H9 (cell line): ENCODE results near the gene HCCS. TPM values are rescaled to one million over a fixed set of nuclear protein-coding genes. Genes with fewer than 3 reads are reported as not detected.
A peak's percentile ranks its signal among the peaks of the same experiment; 100 is the strongest.

Experiments
- DNase-seq: peaks from one replicate; pipeline ENCODE4 v3.0.0-alpha.2; 2017
- H2AFZ ChIP-seq: one replicate; pipeline ENCODE4 v1.6.1; 2013; ENCODE audit warnings: mild to moderate bottlenecking, low read length, control low read depth, moderate library complexity
- H2AK5ac ChIP-seq: 2 replicates; pipeline ENCODE4 v1.6.1; 2013; ENCODE audit warnings: low read length, control low read depth, mixed read lengths; ENCODE audit not compliant: insufficient read length
- H2BK120ac ChIP-seq: one replicate; pipeline ENCODE4 v1.6.1; 2013; ENCODE audit warnings: low read depth, mild to moderate bottlenecking, low read length, control low read depth, inconsistent platforms; ENCODE audit not compliant: poor library complexity, severe bottlenecking
- H2BK12ac ChIP-seq: 2 replicates; pipeline ENCODE4 v1.6.1; 2013; ENCODE audit warnings: low read length, control low read depth, mixed read lengths, low read depth; ENCODE audit not compliant: insufficient read length
- H2BK15ac ChIP-seq: 2 replicates; pipeline ENCODE4 v1.6.1; 2013; ENCODE audit warnings: low read depth, low read length, control low read depth
- H2BK20ac ChIP-seq: one replicate; pipeline ENCODE4 v1.6.1; 2013; ENCODE audit warnings: low read depth, mild to moderate bottlenecking, low read length, control low read depth, inconsistent platforms; ENCODE audit not compliant: poor library complexity, severe bottlenecking
- H2BK5ac ChIP-seq: 2 replicates; pipeline ENCODE4 v1.6.1; 2013; ENCODE audit warnings: low read length, control low read depth, mixed read lengths; ENCODE audit not compliant: insufficient read length
- H3K14ac ChIP-seq: 2 replicates; pipeline ENCODE4 v1.6.1; 2013; ENCODE audit warnings: low read length, control low read depth; ENCODE audit not compliant: insufficient read depth
- H3K18ac ChIP-seq: 2 replicates; pipeline ENCODE4 v1.6.1; 2013; ENCODE audit warnings: low read depth, mild to moderate bottlenecking, mixed read lengths, low read length, control low read depth; ENCODE audit not compliant: insufficient read length
- H3K23ac ChIP-seq: 2 replicates; pipeline ENCODE4 v1.6.1; 2013; ENCODE audit warnings: low read length, control low read depth, mixed read lengths, low read depth; ENCODE audit not compliant: insufficient read length
- H3K23me2 ChIP-seq: 2 replicates; pipeline ENCODE4 v1.6.1; 2013; ENCODE audit warnings: low read depth, mild to moderate bottlenecking, mixed read lengths, low read length, control low read depth; ENCODE audit not compliant: insufficient read length, poor library complexity, severe bottlenecking
- H3K27ac ChIP-seq: 2 replicates; pipeline ENCODE4 v1.5.1; 2013; ENCODE audit warnings: low read length, control low read depth, mixed read lengths, low read depth; ENCODE audit not compliant: insufficient read length
- H3K27me3 ChIP-seq: 2 replicates; pipeline ENCODE4 v1.6.1; 2013; ENCODE audit warnings: low read length, control low read depth, inconsistent platforms; ENCODE audit not compliant: insufficient read depth
- H3K4ac ChIP-seq: 2 replicates; pipeline ENCODE4 v1.6.1; 2013; ENCODE audit warnings: low read depth, mild to moderate bottlenecking, control low read depth, inconsistent platforms, low read length, moderate library complexity
- H3K4me1 ChIP-seq: 2 replicates; pipeline ENCODE4 v1.6.1; 2013; ENCODE audit warnings: low read length, control low read depth, inconsistent platforms; ENCODE audit not compliant: insufficient read depth
- H3K4me2 ChIP-seq: 2 replicates; pipeline ENCODE4 v1.6.1; 2013; ENCODE audit warnings: low read length, control low read depth, mixed read lengths; ENCODE audit not compliant: insufficient read length, insufficient read depth
- H3K56ac ChIP-seq: 2 replicates; pipeline ENCODE4 v1.6.1; 2013; ENCODE audit warnings: low read depth, mild to moderate bottlenecking, mixed read lengths, low read length, control low read depth; ENCODE audit not compliant: insufficient read length
- H3K79me1 ChIP-seq: 2 replicates; pipeline ENCODE4 v1.6.1; 2013; ENCODE audit warnings: low read depth, mild to moderate bottlenecking, moderate library complexity, low read length, control low read depth, inconsistent platforms; ENCODE audit not compliant: insufficient read depth, poor library complexity, severe bottlenecking
- H3K79me2 ChIP-seq: 2 replicates; pipeline ENCODE4 v1.6.1; 2013; ENCODE audit warnings: low read length, control low read depth, inconsistent platforms; ENCODE audit not compliant: insufficient read depth
- H3K9ac ChIP-seq: 2 replicates; pipeline ENCODE4 v1.6.1; 2013; ENCODE audit warnings: low read length, control low read depth, mixed read lengths; ENCODE audit not compliant: insufficient read length; ENCODE audit errors: extremely low read depth
- H3K9me3 ChIP-seq: one replicate; pipeline ENCODE4 v1.6.1; 2013; ENCODE audit warnings: low read depth, low read length, inconsistent platforms; ENCODE audit not compliant: control insufficient read depth
- H3T11ph ChIP-seq: one replicate; pipeline ENCODE4 v1.6.1; 2013; ENCODE audit warnings: mild to moderate bottlenecking, low read length, control low read depth, inconsistent platforms
- H4K20me1 ChIP-seq: one replicate; pipeline ENCODE4 v1.6.1; 2013; ENCODE audit not compliant: control insufficient read depth, insufficient read length, insufficient read depth
- H4K5ac ChIP-seq: 2 replicates; pipeline ENCODE4 v1.6.1; 2013; ENCODE audit warnings: low read depth, mild to moderate bottlenecking, mixed read lengths, low read length, control low read depth; ENCODE audit not compliant: insufficient read length
- H4K8ac ChIP-seq: replicated peaks from 2 replicates; pipeline ENCODE4 v1.6.1; 2013; ENCODE audit warnings: low read length, control low read depth, mixed read lengths, low read depth; ENCODE audit not compliant: insufficient read length
- H4K91ac ChIP-seq: 2 replicates; pipeline ENCODE4 v1.6.1; 2013; ENCODE audit warnings: low read depth, mild to moderate bottlenecking, moderate library complexity, mixed read lengths, low read length, control low read depth; ENCODE audit not compliant: insufficient read length
- H3K27ac Mint-ChIP-seq, 3 experiments: 2 replicates in 2 of 3; 3 replicates in 1 of 3; pipeline ENCODE4 v1.8.0; 2020 to 2021; ENCODE audit warnings: mixed read lengths in 3 of 3, mild to moderate bottlenecking in 1 of 3, moderate library complexity in 1 of 3
- H3K27me3 Mint-ChIP-seq: 2 replicates; pipeline ENCODE4 v1.8.0; 2021; ENCODE audit warnings: low read depth, mild to moderate bottlenecking, moderate library complexity, mixed read lengths
- H3K36me3 Mint-ChIP-seq, 3 experiments: 2 replicates in 2 of 3; 3 replicates in 1 of 3; pipeline ENCODE4 v1.8.0; 2020 to 2021; ENCODE audit warnings: low read depth in 3 of 3, mixed read lengths in 3 of 3; ENCODE audit not compliant: insufficient read depth in 1 of 3
- H3K4me1 Mint-ChIP-seq, 2 experiments: 2 replicates each; pipeline ENCODE4 v1.8.0; 2020; ENCODE audit warnings: mixed read lengths in 2 of 2
- H3K4me3 Mint-ChIP-seq, 2 experiments: 2 replicates in 1 of 2; 3 replicates in 1 of 2; pipeline ENCODE4 v1.8.0; 2020 to 2021; ENCODE audit warnings: mild to moderate bottlenecking in 2 of 2, mixed read lengths in 2 of 2, moderate library complexity in 1 of 2
- H3K9me3 Mint-ChIP-seq, 2 experiments: 2 replicates in 1 of 2; 3 replicates in 1 of 2; pipeline ENCODE4 v1.8.0; 2020; ENCODE audit warnings: mild to moderate bottlenecking in 2 of 2, mixed read lengths in 2 of 2, moderate library complexity in 1 of 2
- WGBS: extraction: QIAGEN DNeasy Blood & Tissue Kit; methylation state at CpG from one replicate; pipeline ENCODE4 v1.1.7; 2013; ENCODE audit warnings: missing lambda C conversion rate, low lambda C conversion rate, mixed read lengths; ENCODE audit not compliant: insufficient read length; ENCODE audit errors: extremely low coverage; 5-methylcytosine and 5-hydroxymethylcytosine counted together
- total RNA-seq: library from RNA; stranded (reverse); gene quantifications from 2 replicates; pipeline ENCODE4 v1.2.1, GENCODE V29; 2021
- TF ChIP-seq, protein P1 (sequence below): fragments of 200-600 bp; sonication (generic); conservative IDR thresholded peaks from 3 replicates; pipeline ENCODE4 v1.8.0; 2021; ENCODE audit warnings: antibody characterized with exemption, mild to moderate bottlenecking

Gene HCCS
- total RNA-seq, 1 experiment from 2014 or later = 39.2 TPM

DNA sequence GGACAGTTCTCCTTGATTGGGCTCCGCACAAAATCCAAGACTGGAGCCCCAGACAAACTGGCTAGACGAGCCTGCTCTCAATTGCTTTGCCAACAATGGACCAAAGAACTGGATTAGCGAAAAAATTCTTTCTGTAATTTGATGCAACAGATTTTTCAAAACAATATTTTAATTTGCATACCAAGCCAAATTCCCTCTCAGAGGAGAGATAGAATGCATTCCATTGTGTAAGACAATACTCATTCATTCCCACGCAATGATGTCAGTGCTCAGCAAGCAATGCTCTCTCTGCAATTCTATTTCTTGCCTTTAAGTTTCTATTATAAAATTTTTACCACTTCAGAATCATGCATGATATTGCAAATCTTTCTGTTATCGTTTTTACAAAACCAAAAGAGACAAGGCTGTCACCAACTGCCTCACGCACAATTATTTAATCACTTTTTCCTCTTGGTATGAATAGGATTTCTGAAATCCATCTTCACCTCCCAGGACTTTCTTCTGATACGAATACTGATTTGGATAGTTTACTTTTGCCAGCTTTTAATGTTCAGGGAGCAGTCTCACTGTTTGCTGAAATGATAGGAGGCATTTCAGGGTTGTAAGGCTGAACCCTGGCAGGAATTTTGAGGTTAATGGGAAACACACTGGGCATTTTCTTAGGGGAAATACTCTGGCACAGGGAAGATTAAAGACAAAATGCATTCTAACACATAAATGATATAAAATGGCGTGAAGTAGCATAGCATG is 46.1 kb upstream of the HCCS start:
- Histone ChIP-seq H3T11ph (no peak overlapping the region), H4K8ac (no peak overlapping the region), H2BK20ac (no peak overlapping the region), H3K27me3 (no peaks in the 10 kb centered on the region), H3K9ac (no peak overlapping the region), H3K18ac (no peak overlapping the region), H3K79me1 (no peaks in the 10 kb centered on the region), H4K20me1 (no peaks in the 10 kb centered on the region), H3K4me1 (peaks cover 2% of the 10 kb centered on the region; the same call in 1 of the 2 replicates), H3K4me2 (no peak overlapping the region), H3K9me3 (no peaks in the 10 kb centered on the region), H2AFZ (no peak overlapping the region), H3K23ac (no peak overlapping the region), H2BK5ac (no peak overlapping the region), H2AK5ac (no peak overlapping the region), H3K79me2 (no peaks in the 10 kb centered on the region), H3K23me2 (no peaks in the 10 kb centered on the region), H2BK15ac (no peak overlapping the region), H4K5ac (no peak overlapping the region), H3K56ac (no peak overlapping the region), H3K27ac (no peak overlapping the region), H2BK12ac (no peak overlapping the region), H3K14ac (no peak overlapping the region), H4K91ac (no peak overlapping the region), H2BK120ac (no peak overlapping the region), H3K4ac (no peak overlapping the region)
- peaks cover 13 to 15% of the 10 kb centered on the region in 2 experiments for H3K4me1 Mint-ChIP-seq
- no peak for DNase-seq
- H3K27me3 Mint-ChIP-seq = no peaks in the 10 kb centered on the region
- peaks cover 40 to 51% of the 10 kb centered on the region in 2 experiments; a peak in 4 of 5 replicates for H3K9me3 Mint-ChIP-seq
- TF ChIP-seq, protein P1, sequence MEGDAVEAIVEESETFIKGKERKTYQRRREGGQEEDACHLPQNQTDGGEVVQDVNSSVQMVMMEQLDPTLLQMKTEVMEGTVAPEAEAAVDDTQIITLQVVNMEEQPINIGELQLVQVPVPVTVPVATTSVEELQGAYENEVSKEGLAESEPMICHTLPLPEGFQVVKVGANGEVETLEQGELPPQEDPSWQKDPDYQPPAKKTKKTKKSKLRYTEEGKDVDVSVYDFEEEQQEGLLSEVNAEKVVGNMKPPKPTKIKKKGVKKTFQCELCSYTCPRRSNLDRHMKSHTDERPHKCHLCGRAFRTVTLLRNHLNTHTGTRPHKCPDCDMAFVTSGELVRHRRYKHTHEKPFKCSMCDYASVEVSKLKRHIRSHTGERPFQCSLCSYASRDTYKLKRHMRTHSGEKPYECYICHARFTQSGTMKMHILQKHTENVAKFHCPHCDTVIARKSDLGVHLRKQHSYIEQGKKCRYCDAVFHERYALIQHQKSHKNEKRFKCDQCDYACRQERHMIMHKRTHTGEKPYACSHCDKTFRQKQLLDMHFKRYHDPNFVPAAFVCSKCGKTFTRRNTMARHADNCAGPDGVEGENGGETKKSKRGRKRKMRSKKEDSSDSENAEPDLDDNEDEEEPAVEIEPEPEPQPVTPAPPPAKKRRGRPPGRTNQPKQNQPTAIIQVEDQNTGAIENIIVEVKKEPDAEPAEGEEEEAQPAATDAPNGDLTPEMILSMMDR = no peak
- no CpG with 5 or more reads among the region's 8 CpGs for WGBS
- no peak overlapping the region for H3K4me3 Mint-ChIP-seq
- H3K36me3 Mint-ChIP-seq = no peaks in the 10 kb centered on the region; a peak in 3 of 7 replicates
- H3K27ac Mint-ChIP-seq = peak overlapping the region in 1 of 3 experiments; percentile 83; a peak in 1 of 7 replicates
